ENCODE measurements around the gene COMT. TPM values are rescaled to one million over a fixed set of nuclear protein-coding genes. Genes with fewer than 3 reads are reported as not detected.

Gene COMT
- total RNA-seq, 2 experiments from 2014 or later = 90.8 to 112 TPM

- Histone ChIP-seq H3K4me3 (ENCODE audit: low read depth, low read length, poor library complexity, severe bottlenecking) (peak overlapping the region; percentile 95), H3K9me2 (ENCODE audit: insufficient read depth, low read length) (no peaks in the 10 kb centered on the region), H3K36me3 (ENCODE audit: insufficient read depth, low read length) (peaks cover 11% of the 10 kb centered on the region), H3K4me2 (ENCODE audit: low read length) (peak overlapping the region; percentile 98), H2AFZ (ENCODE audit: low read length) (peak overlapping the region; percentile 90), H3K4me1 (ENCODE audit: insufficient read depth, low read length, poor library complexity, severe bottlenecking) (peaks cover 29% of the 10 kb centered on the region), H3K27ac (ENCODE audit: low read depth, low read length, poor library complexity, severe bottlenecking) (peak overlapping the region; percentile 66), H3K9me3 (ENCODE audit: low read length) (no peaks in the 10 kb centered on the region), H4K20me1 (ENCODE audit: insufficient read depth, low read length) (no peaks in the 10 kb centered on the region), H3K79me2 (ENCODE audit: insufficient read depth, low read depth, low read length) (peaks cover 32% of the 10 kb centered on the region)
- intact Hi-C loops (cut with micrococcal nuclease; ENCODE audit: unreplicated experiment) = no loop called here
- POLR2A ChIA-PET = no interaction called here
- no TSS peak for BruUV-seq (replicated peaks)
- CTCF ChIA-PET (ENCODE audit: unreplicated experiment) = no interaction called here
- DNase-seq (ENCODE audit: low spot score) = no peak
- TF ChIP-seq EZH2phosphoT487 (IDR thresholded peaks at IDR 0.05; ENCODE audit: borderline replicate concordance, low read depth, low read length) (no peak), CTCF (conservative IDR thresholded peaks at IDR 0.05; ENCODE audit: low read length) (no peak)
Observed at GRCh38 chr22:19940536-19941364, 822 bp upstream of the COMT start.

GRCh38 chr22:19942157-19943081, 847 bp downstream of the COMT start:
- no peaks in the 10 kb centered on the region for H3K9me2 ChIP-seq (ENCODE audit: insufficient read depth, low read length)
- TF ChIP-seq EZH2phosphoT487 (IDR thresholded peaks at IDR 0.05; ENCODE audit: borderline replicate concordance, low read depth, low read length) (no peak), CTCF (conservative IDR thresholded peaks at IDR 0.05; ENCODE audit: low read length) (no peak)
- H3K9me3 ChIP-seq (ENCODE audit: low read length) = no peaks in the 10 kb centered on the region
- H3K4me1 ChIP-seq (ENCODE audit: insufficient read depth, low read length, poor library complexity, severe bottlenecking) = peaks cover 29% of the 10 kb centered on the region
- no peaks in the 10 kb centered on the region for H4K20me1 ChIP-seq (ENCODE audit: insufficient read depth, low read length)
- peak overlapping the region; percentile 95 for H3K4me3 ChIP-seq (ENCODE audit: low read depth, low read length, poor library complexity, severe bottlenecking)
- peaks cover 13% of the 10 kb centered on the region for H3K36me3 ChIP-seq (ENCODE audit: insufficient read depth, low read length)
- peaks cover 32% of the 10 kb centered on the region for H3K79me2 ChIP-seq (ENCODE audit: insufficient read depth, low read depth, low read length)
- CTCF ChIA-PET (ENCODE audit: unreplicated experiment) = interaction anchor here (0.6 to 1.1 kb wide), 2 partner anchors 16 to 54 kb away, joined by 3 read pairs; no protein-coding TSS in a partner anchor
- POLR2A ChIA-PET = interaction anchor here (0.7 to 1.6 kb wide), 3 partner anchors 42 to 168 kb away, joined by 3 to 4 read pairs (median 3); no protein-coding TSS in a partner anchor
- no TSS peak for BruUV-seq (replicated peaks)
- H3K27ac ChIP-seq (ENCODE audit: low read depth, low read length, poor library complexity, severe bottlenecking) = peak overlapping the region; percentile 66
- peak overlapping the region; percentile 90; the same call in 1 of the 2 replicates for H2AFZ ChIP-seq (ENCODE audit: low read length)
- intact Hi-C loops (cut with micrococcal nuclease; ENCODE audit: unreplicated experiment) = loop anchor here (2.0 kb wide), 1 partner anchor 56 kb away; no protein-coding TSS in a partner anchor
- H3K4me2 ChIP-seq (ENCODE audit: low read length) = peak overlapping the region; percentile 98
- peak; percentile 72 for DNase-seq (ENCODE audit: low spot score)
